Loucy (cell line): ENCODE results near the gene SH2D4B.

Experiments
- CTCF ChIP-seq: fragments of 200-600 bp; sonication (generic); conservative IDR thresholded peaks from 2 replicates; pipeline ENCODE4 v1.5.1; 2014; ENCODE audit warnings: mild to moderate bottlenecking, antibody characterized with exemption, low read length
- EZH2phosphoT487 ChIP-seq: fragments of 200-600 bp; IDR thresholded peaks from 2 replicates; pipeline ENCODE4 v1.6.1; 2018; ENCODE audit warnings: antibody characterized with exemption, mild to moderate bottlenecking, moderate library complexity, borderline replicate concordance

- TF ChIP-seq EZH2phosphoT487 (no peak), CTCF (no peak)
Measured at GRCh38 chr10:80609331-80609730, 71.6 kb downstream of the SH2D4B start.
